ENCODE data around the gene L1CAM. TPM values are rescaled to one million over a fixed set of nuclear protein-coding genes. Genes with fewer than 3 reads are reported as not detected.

L1CAM gene
- total RNA-seq, 1 donor from 2014 or later, result 0.13 TPM

Other genes starting within 250 kb of the L1CAM start
- gene DUSP9, start 239.0 kb downstream of the L1CAM start, total RNA-seq, result under 0.01 and 0.13 TPM in 2 replicates
- not detected in 2 replicates for gene PNCK, start 212.4 kb downstream of the L1CAM start, total RNA-seq
- gene SLC6A8, start 198.2 kb downstream of the L1CAM start, total RNA-seq, result 5.5 and 5.9 TPM in 2 replicates
- 341 and 362 TPM in 2 replicates for gene BCAP31, start 161.8 kb downstream of the L1CAM start, total RNA-seq
- 6.2 and 9.1 TPM in 2 replicates for gene ABCD1, start 161.3 kb downstream of the L1CAM start, total RNA-seq
- gene PLXNB3, start 121.9 kb downstream of the L1CAM start, total RNA-seq, result 2.4 and 6.7 TPM in 2 replicates
- gene SRPK3, start 105.1 kb downstream of the L1CAM start, total RNA-seq, result 0.13 and 0.25 TPM in 2 replicates
- 35.9 and 49.6 TPM in 2 replicates for gene IDH3G, start 91.8 kb downstream of the L1CAM start, total RNA-seq
- gene SSR4, start 91.5 kb downstream of the L1CAM start, total RNA-seq, result 134 and 155 TPM in 2 replicates
- gene PDZD4, start 55.6 kb downstream of the L1CAM start, total RNA-seq, result 0.26 and 0.89 TPM in 2 replicates
- gene AVPR2, start 18.5 kb upstream of the L1CAM start, total RNA-seq, result 1.9 and 2.0 TPM in 2 replicates
- gene ARHGAP4, start 40.1 kb upstream of the L1CAM start, total RNA-seq, result 4.9 and 5.1 TPM in 2 replicates
- gene NAA10, start 48.9 kb upstream of the L1CAM start, total RNA-seq, result 47.5 and 52.6 TPM in 2 replicates
- 10.1 and 40.3 TPM in 2 replicates for gene RENBP, start 58.5 kb upstream of the L1CAM start, total RNA-seq
- gene HCFC1, start 85.6 kb upstream of the L1CAM start, total RNA-seq, result 10.0 and 15.9 TPM in 2 replicates
- gene TMEM187, start 86.6 kb upstream of the L1CAM start, total RNA-seq, result 2.7 and 6.6 TPM in 2 replicates
- gene IRAK1, start 133.7 kb upstream of the L1CAM start, total RNA-seq, result 52.2 and 56.6 TPM in 2 replicates
- gene MECP2, start 211.5 kb upstream of the L1CAM start, total RNA-seq, result 13.2 and 17.1 TPM in 2 replicates

All from dermis microvascular lymphatic vessel endothelial cell (primary cell).